H9 (cell line): Measurements from ENCODE around the gene PELI3. TPM values are rescaled to one million over a fixed set of nuclear protein-coding genes. Genes with fewer than 3 reads are reported as not detected.
"Not testable (repeated sequence)": the region's sequence is repeated elsewhere in the genome, so short reads cannot be mapped to it uniquely, and the experiment has no call there.

Experiments
- DNase-seq: peaks from one replicate; pipeline ENCODE4 v3.0.0-alpha.2; 2017
- H2AFZ ChIP-seq: one replicate; pipeline ENCODE4 v1.6.1; 2013; ENCODE audit warnings: mild to moderate bottlenecking, low read length, control low read depth, moderate library complexity
- H2AK5ac ChIP-seq: 2 replicates; pipeline ENCODE4 v1.6.1; 2013; ENCODE audit warnings: low read length, control low read depth, mixed read lengths; ENCODE audit not compliant: insufficient read length
- H2BK120ac ChIP-seq: one replicate; pipeline ENCODE4 v1.6.1; 2013; ENCODE audit warnings: low read depth, mild to moderate bottlenecking, low read length, control low read depth, inconsistent platforms; ENCODE audit not compliant: poor library complexity, severe bottlenecking
- H2BK12ac ChIP-seq: 2 replicates; pipeline ENCODE4 v1.6.1; 2013; ENCODE audit warnings: low read length, control low read depth, mixed read lengths, low read depth; ENCODE audit not compliant: insufficient read length
- H2BK15ac ChIP-seq: 2 replicates; pipeline ENCODE4 v1.6.1; 2013; ENCODE audit warnings: low read depth, low read length, control low read depth
- H2BK20ac ChIP-seq: one replicate; pipeline ENCODE4 v1.6.1; 2013; ENCODE audit warnings: low read depth, mild to moderate bottlenecking, low read length, control low read depth, inconsistent platforms; ENCODE audit not compliant: poor library complexity, severe bottlenecking
- H2BK5ac ChIP-seq: 2 replicates; pipeline ENCODE4 v1.6.1; 2013; ENCODE audit warnings: low read length, control low read depth, mixed read lengths; ENCODE audit not compliant: insufficient read length
- H3K14ac ChIP-seq: 2 replicates; pipeline ENCODE4 v1.6.1; 2013; ENCODE audit warnings: low read length, control low read depth; ENCODE audit not compliant: insufficient read depth
- H3K18ac ChIP-seq: 2 replicates; pipeline ENCODE4 v1.6.1; 2013; ENCODE audit warnings: low read depth, mild to moderate bottlenecking, mixed read lengths, low read length, control low read depth; ENCODE audit not compliant: insufficient read length
- H3K23ac ChIP-seq: 2 replicates; pipeline ENCODE4 v1.6.1; 2013; ENCODE audit warnings: low read length, control low read depth, mixed read lengths, low read depth; ENCODE audit not compliant: insufficient read length
- H3K23me2 ChIP-seq: 2 replicates; pipeline ENCODE4 v1.6.1; 2013; ENCODE audit warnings: low read depth, mild to moderate bottlenecking, mixed read lengths, low read length, control low read depth; ENCODE audit not compliant: insufficient read length, poor library complexity, severe bottlenecking
- H3K27ac ChIP-seq: 2 replicates; pipeline ENCODE4 v1.5.1; 2013; ENCODE audit warnings: low read length, control low read depth, mixed read lengths, low read depth; ENCODE audit not compliant: insufficient read length
- H3K27me3 ChIP-seq: 2 replicates; pipeline ENCODE4 v1.6.1; 2013; ENCODE audit warnings: low read length, control low read depth, inconsistent platforms; ENCODE audit not compliant: insufficient read depth
- H3K4ac ChIP-seq: 2 replicates; pipeline ENCODE4 v1.6.1; 2013; ENCODE audit warnings: low read depth, mild to moderate bottlenecking, control low read depth, inconsistent platforms, low read length, moderate library complexity
- H3K4me1 ChIP-seq: 2 replicates; pipeline ENCODE4 v1.6.1; 2013; ENCODE audit warnings: low read length, control low read depth, inconsistent platforms; ENCODE audit not compliant: insufficient read depth
- H3K4me2 ChIP-seq: 2 replicates; pipeline ENCODE4 v1.6.1; 2013; ENCODE audit warnings: low read length, control low read depth, mixed read lengths; ENCODE audit not compliant: insufficient read length, insufficient read depth
- H3K56ac ChIP-seq: 2 replicates; pipeline ENCODE4 v1.6.1; 2013; ENCODE audit warnings: low read depth, mild to moderate bottlenecking, mixed read lengths, low read length, control low read depth; ENCODE audit not compliant: insufficient read length
- H3K79me1 ChIP-seq: 2 replicates; pipeline ENCODE4 v1.6.1; 2013; ENCODE audit warnings: low read depth, mild to moderate bottlenecking, moderate library complexity, low read length, control low read depth, inconsistent platforms; ENCODE audit not compliant: insufficient read depth, poor library complexity, severe bottlenecking
- H3K79me2 ChIP-seq: 2 replicates; pipeline ENCODE4 v1.6.1; 2013; ENCODE audit warnings: low read length, control low read depth, inconsistent platforms; ENCODE audit not compliant: insufficient read depth
- H3K9ac ChIP-seq: 2 replicates; pipeline ENCODE4 v1.6.1; 2013; ENCODE audit warnings: low read length, control low read depth, mixed read lengths; ENCODE audit not compliant: insufficient read length; ENCODE audit errors: extremely low read depth
- H3K9me3 ChIP-seq: one replicate; pipeline ENCODE4 v1.6.1; 2013; ENCODE audit warnings: low read depth, low read length, inconsistent platforms; ENCODE audit not compliant: control insufficient read depth
- H3T11ph ChIP-seq: one replicate; pipeline ENCODE4 v1.6.1; 2013; ENCODE audit warnings: mild to moderate bottlenecking, low read length, control low read depth, inconsistent platforms
- H4K20me1 ChIP-seq: one replicate; pipeline ENCODE4 v1.6.1; 2013; ENCODE audit not compliant: control insufficient read depth, insufficient read length, insufficient read depth
- H4K5ac ChIP-seq: 2 replicates; pipeline ENCODE4 v1.6.1; 2013; ENCODE audit warnings: low read depth, mild to moderate bottlenecking, mixed read lengths, low read length, control low read depth; ENCODE audit not compliant: insufficient read length
- H4K8ac ChIP-seq: replicated peaks from 2 replicates; pipeline ENCODE4 v1.6.1; 2013; ENCODE audit warnings: low read length, control low read depth, mixed read lengths, low read depth; ENCODE audit not compliant: insufficient read length
- H4K91ac ChIP-seq: 2 replicates; pipeline ENCODE4 v1.6.1; 2013; ENCODE audit warnings: low read depth, mild to moderate bottlenecking, moderate library complexity, mixed read lengths, low read length, control low read depth; ENCODE audit not compliant: insufficient read length
- H3K27ac Mint-ChIP-seq, 3 experiments: 2 replicates in 2 of 3; 3 replicates in 1 of 3; pipeline ENCODE4 v1.8.0; 2020 to 2021; ENCODE audit warnings: mixed read lengths in 3 of 3, mild to moderate bottlenecking in 1 of 3, moderate library complexity in 1 of 3
- H3K27me3 Mint-ChIP-seq: 2 replicates; pipeline ENCODE4 v1.8.0; 2021; ENCODE audit warnings: low read depth, mild to moderate bottlenecking, moderate library complexity, mixed read lengths
- H3K36me3 Mint-ChIP-seq, 3 experiments: 2 replicates in 2 of 3; 3 replicates in 1 of 3; pipeline ENCODE4 v1.8.0; 2020 to 2021; ENCODE audit warnings: low read depth in 3 of 3, mixed read lengths in 3 of 3; ENCODE audit not compliant: insufficient read depth in 1 of 3
- H3K4me1 Mint-ChIP-seq, 2 experiments: 2 replicates each; pipeline ENCODE4 v1.8.0; 2020; ENCODE audit warnings: mixed read lengths in 2 of 2
- H3K4me3 Mint-ChIP-seq, 2 experiments: 2 replicates in 1 of 2; 3 replicates in 1 of 2; pipeline ENCODE4 v1.8.0; 2020 to 2021; ENCODE audit warnings: mild to moderate bottlenecking in 2 of 2, mixed read lengths in 2 of 2, moderate library complexity in 1 of 2
- H3K9me3 Mint-ChIP-seq, 2 experiments: 2 replicates in 1 of 2; 3 replicates in 1 of 2; pipeline ENCODE4 v1.8.0; 2020; ENCODE audit warnings: mild to moderate bottlenecking in 2 of 2, mixed read lengths in 2 of 2, moderate library complexity in 1 of 2
- WGBS: extraction: QIAGEN DNeasy Blood & Tissue Kit; methylation state at CpG from one replicate; pipeline ENCODE4 v1.1.7; 2013; ENCODE audit warnings: missing lambda C conversion rate, low lambda C conversion rate, mixed read lengths; ENCODE audit not compliant: insufficient read length; ENCODE audit errors: extremely low coverage; 5-methylcytosine and 5-hydroxymethylcytosine counted together
- total RNA-seq: library from RNA; stranded (reverse); gene quantifications from 2 replicates; pipeline ENCODE4 v1.2.1, GENCODE V29; 2021

Gene PELI3
- total RNA-seq, 1 experiment from 2014 or later: 10.3 TPM

GRCh38 chr11:66431871-66432329, 34.8 kb upstream of the PELI3 start:
- H4K5ac ChIP-seq, H3K79me2 ChIP-seq, H2AFZ ChIP-seq, H3K4me3 Mint-ChIP-seq, H3K27me3 Mint-ChIP-seq, H3K4me2 ChIP-seq, H3K14ac ChIP-seq, H4K8ac ChIP-seq, H3K23ac ChIP-seq, H2BK15ac ChIP-seq, H3K4me1 ChIP-seq, H2BK12ac ChIP-seq, H4K91ac ChIP-seq, H3K27me3 ChIP-seq, H3K9me3 Mint-ChIP-seq, H3K79me1 ChIP-seq, H3K4me1 Mint-ChIP-seq, H3K56ac ChIP-seq, DNase-seq, H3K27ac ChIP-seq, H2BK20ac ChIP-seq, H3T11ph ChIP-seq, H2BK5ac ChIP-seq, H3K18ac ChIP-seq, H2AK5ac ChIP-seq, H3K9ac ChIP-seq, H3K23me2 ChIP-seq, H3K9me3 ChIP-seq, H3K4ac ChIP-seq, H4K20me1 ChIP-seq, H2BK120ac ChIP-seq: not testable (repeated sequence)
- Mint-ChIP-seq H3K27ac (peak overlapping the region in 1 of 3 experiments; percentile 1; a peak in 2 of 7 replicates), H3K36me3 (peaks cover 20 to 35% (median 28%) of the 10 kb centered on the region in 3 experiments; a peak in 6 of 7 replicates)
- WGBS: no CpG with 5 or more reads among the region's 8 CpGs
